Naive B cell (primary cell): ENCODE measurements around the gene KIF3B. TPM values are rescaled to one million over a fixed set of nuclear protein-coding genes. Genes with fewer than 3 reads are reported as not detected.
"Not testable (repeated sequence)": the region's sequence is repeated elsewhere in the genome, so short reads cannot be mapped to it uniquely, and the experiment has no call there.

Source experiments
- ATAC-seq, 2 donors: fragments of 150-1000 bp; cut with Tn5 transposase; 2 replicates each; pipeline ENCODE4 v1.10.0; 2021; ENCODE audit warnings: low read depth in 2 of 2, mild to moderate bottlenecking in 2 of 2, moderate library complexity in 2 of 2
- DNase-seq: peaks from one replicate; pipeline ENCODE4 v3.0.0; 2022
- H3K27ac Mint-ChIP-seq, 6 donors: one replicate each; pipeline ENCODE4 v1.8.0; 2020 to 2022; ENCODE audit warnings: mild to moderate bottlenecking in 6 of 6, mixed read lengths in 6 of 6, moderate library complexity in 5 of 6, inconsistent platforms in 2 of 6
- H3K27me3 Mint-ChIP-seq, 3 donors: one replicate each; pipeline ENCODE4 v1.8.0; 2021 to 2022; ENCODE audit warnings: mixed read lengths in 3 of 3, mild to moderate bottlenecking in 1 of 3
- H3K36me3 Mint-ChIP-seq, 2 donors: one replicate each; pipeline ENCODE4 v1.8.0; 2020 to 2022; ENCODE audit warnings: mixed read lengths in 2 of 2, inconsistent platforms in 1 of 2, mild to moderate bottlenecking in 1 of 2
- H3K4me1 Mint-ChIP-seq, 3 donors: one replicate each; pipeline ENCODE4 v1.8.0; 2020 to 2022; ENCODE audit warnings: mixed read lengths in 3 of 3, inconsistent platforms in 1 of 3, mild to moderate bottlenecking in 1 of 3, moderate library complexity in 1 of 3
- H3K4me3 Mint-ChIP-seq, 8 donors: one replicate each; pipeline ENCODE4 v1.8.0; 2020 to 2022; ENCODE audit warnings: mild to moderate bottlenecking in 8 of 8, mixed read lengths in 8 of 8, moderate library complexity in 8 of 8, inconsistent platforms in 2 of 8
- H3K9me3 Mint-ChIP-seq, 7 donors: one replicate each; pipeline ENCODE4 v1.8.0; 2020 to 2022; ENCODE audit warnings: mixed read lengths in 7 of 7, mild to moderate bottlenecking in 5 of 7, inconsistent platforms in 2 of 7, moderate library complexity in 1 of 7
- polyA plus RNA-seq, 6 donors: library from polyadenylated mRNA; unstranded; fragments of 300-500 nt; fragmentation: Illumina TruSeq; gene quantifications; one replicate each; pipeline ENCODE4 v1.2.3, GENCODE V29; 2021; ENCODE audit warnings: low read depth in 6 of 6

KIF3B gene
- polyA plus RNA-seq, 6 donors from 2014 or later: 1.0 to 9.7 (median 6.5) TPM

DNA sequence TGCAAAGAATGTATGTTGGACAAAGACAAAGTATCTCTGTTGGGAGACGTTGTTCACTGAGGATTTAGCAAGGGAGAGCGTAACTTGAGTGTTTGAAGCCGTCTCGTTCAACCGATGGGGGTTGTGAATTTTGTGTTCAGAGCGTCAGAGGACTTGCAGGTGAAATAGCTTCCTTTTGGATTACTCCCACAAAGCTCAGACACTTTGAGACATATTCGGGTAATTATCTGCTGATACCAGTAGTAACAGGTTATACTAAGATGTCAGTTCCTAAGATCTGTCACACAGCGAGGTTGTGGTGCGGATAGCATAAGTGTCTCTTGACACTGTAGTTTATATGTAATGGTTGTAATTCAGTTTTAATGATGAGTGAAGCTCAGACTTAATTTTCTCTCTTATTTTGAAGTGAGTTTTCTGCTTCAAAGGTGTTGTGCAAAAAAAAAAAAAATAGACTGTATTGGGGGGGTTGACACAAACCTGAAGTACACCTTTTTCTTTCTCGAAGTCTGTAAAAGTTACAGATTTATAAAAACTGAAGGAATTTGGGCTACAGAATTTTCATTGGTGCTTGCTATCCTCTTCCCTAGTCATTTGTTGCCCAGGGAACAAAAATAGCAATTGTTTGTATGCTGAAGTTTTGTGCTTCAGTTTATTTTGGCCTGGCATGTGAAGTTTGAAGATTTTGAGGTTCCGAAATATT is 82.3 kb downstream of the KIF3B start:
- no peaks in the 10 kb centered on the region for H3K27me3 Mint-ChIP-seq

GRCh38 chr20:32360333-32360634 is 82.8 kb downstream of the KIF3B start:
- no peaks in the 10 kb centered on the region for H3K9me3 Mint-ChIP-seq
- H3K4me1 Mint-ChIP-seq: peaks cover 47 to 71% (median 61%) of the 10 kb centered on the region in 3 donors
- H3K27ac Mint-ChIP-seq: peak overlapping the region; percentile 36 to 97 (median 82)
- no peak for DNase-seq
- H3K4me3 Mint-ChIP-seq: peak overlapping the region; percentile 81 to 93 (median 84)
- no peaks in the 10 kb centered on the region for H3K36me3 Mint-ChIP-seq
- H3K27me3 Mint-ChIP-seq: no peaks in the 10 kb centered on the region
- no peak for ATAC-seq

More for the DNA sequence above, 82.3 kb downstream of the KIF3B start:
- Mint-ChIP-seq H3K9me3 (no peaks in the 10 kb centered on the region), H3K4me3 (peak overlapping the region; percentile 81 to 93 (median 88)), H3K4me1 (peaks cover 44 to 68% (median 56%) of the 10 kb centered on the region in 3 donors), H3K27ac (peak overlapping the region; percentile 75 to 97 (median 88)), H3K36me3 (no peaks in the 10 kb centered on the region)
- no peak for ATAC-seq
- no peak for DNase-seq

- ATAC-seq: no peak
- peaks cover 55 to 88% (median 79%) of the 10 kb centered on the region in 3 donors for H3K4me1 Mint-ChIP-seq
- H3K4me3 Mint-ChIP-seq: peak overlapping the region in 4 of 8 donors; percentile 3 to 81 (median 35)
- no peaks in the 10 kb centered on the region for H3K36me3 Mint-ChIP-seq
- H3K27me3 Mint-ChIP-seq: no peaks in the 10 kb centered on the region
- peak overlapping the region in 3 of 6 donors; percentile 0 to 97 (median 15) for H3K27ac Mint-ChIP-seq
- H3K9me3 Mint-ChIP-seq: no peaks in the 10 kb centered on the region
- no peak for DNase-seq
These were observed 85.5 kb downstream of the KIF3B start for GRCh38 chr20:32362901-32363364.

- Mint-ChIP-seq H3K27ac (peak overlapping the region in 5 of 6 donors; percentile 0 to 97 (median 36)), H3K4me1 (peaks cover 60 to 93% (median 85%) of the 10 kb centered on the region in 3 donors)
- ATAC-seq: no peak
These were observed 86.0 kb downstream of the KIF3B start for GRCh38 chr20:32363492-32363891.

GRCh38 chr20:32364554-32365208 is 87.2 kb downstream of the KIF3B start:
- H3K27ac Mint-ChIP-seq: peak overlapping the region in 3 of 6 donors; percentile 0 to 51 (median 29)
- peaks cover 62 to 95% (median 86%) of the 10 kb centered on the region in 3 donors for H3K4me1 Mint-ChIP-seq
- ATAC-seq: no peak
- peak overlapping the region in 1 of 8 donors; percentile 0 for H3K4me3 Mint-ChIP-seq
- no peaks in the 10 kb centered on the region for H3K9me3 Mint-ChIP-seq
- no peak for DNase-seq
- H3K36me3 Mint-ChIP-seq: no peaks in the 10 kb centered on the region
- no peaks in the 10 kb centered on the region for H3K27me3 Mint-ChIP-seq

More at GRCh38 chr20:32363492-32363891, 86.0 kb downstream of the KIF3B start:
- no peak for DNase-seq
- Mint-ChIP-seq H3K9me3 (no peaks in the 10 kb centered on the region), H3K36me3 (no peaks in the 10 kb centered on the region), H3K27me3 (no peaks in the 10 kb centered on the region), H3K4me3 (peak overlapping the region in 2 of 8 donors; percentile 3 to 5)

DNA sequence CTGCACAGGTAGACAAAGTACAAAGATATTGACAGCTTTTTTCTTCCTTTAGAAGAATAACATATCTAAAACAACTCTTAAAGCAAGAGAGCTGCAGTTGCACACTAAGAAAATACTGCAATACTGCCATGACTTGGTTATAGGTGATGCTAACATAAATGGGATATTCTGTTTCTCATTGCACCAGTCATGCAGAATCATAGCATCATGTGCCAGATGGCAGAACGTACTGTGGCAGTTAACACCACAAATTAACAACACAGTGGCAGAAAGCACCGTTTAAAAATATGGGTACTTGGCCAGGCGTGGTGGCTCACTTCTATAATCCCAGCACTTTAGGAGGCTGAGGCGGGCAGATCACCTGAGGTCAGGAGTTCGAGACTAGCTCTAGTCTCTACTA is 88.1 kb downstream of the KIF3B start:
- H3K9me3 Mint-ChIP-seq: no peaks in the 10 kb centered on the region
- no peaks in the 10 kb centered on the region for H3K36me3 Mint-ChIP-seq
- H3K4me3 Mint-ChIP-seq: no peak overlapping the region
- ATAC-seq (peak in 1 of 2 donors; percentile 15), DNase-seq (no peak)
- no peaks in the 10 kb centered on the region for H3K27me3 Mint-ChIP-seq
- H3K4me1 Mint-ChIP-seq: peaks cover 53 to 86% (median 77%) of the 10 kb centered on the region in 3 donors
- H3K27ac Mint-ChIP-seq: peak overlapping the region in 1 of 6 donors; percentile 26

GRCh38 chr20:32366380-32366779 is 88.9 kb downstream of the KIF3B start:
- H3K27me3 Mint-ChIP-seq: no peaks in the 10 kb centered on the region
- H3K9me3 Mint-ChIP-seq: no peaks in the 10 kb centered on the region

DNA sequence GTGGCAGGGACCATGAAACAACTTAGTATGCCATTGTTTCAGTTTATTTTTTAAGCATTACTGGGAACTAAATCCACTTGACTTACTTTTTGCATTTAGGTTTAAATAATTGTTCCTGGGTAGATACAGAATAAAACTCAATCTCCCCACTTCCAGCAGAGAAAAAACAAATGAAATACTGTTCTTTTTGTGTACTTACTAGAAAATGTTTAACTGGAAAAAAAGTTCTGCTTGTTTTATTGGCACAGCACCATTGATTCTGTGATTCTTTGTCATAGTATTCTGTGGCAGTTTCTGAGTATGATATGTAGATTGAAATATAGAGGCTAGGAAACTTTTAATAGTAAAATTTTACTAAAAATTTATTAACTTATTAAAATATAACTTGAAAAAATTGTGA is 90.9 kb downstream of the KIF3B start:
- H3K36me3 Mint-ChIP-seq: no peaks in the 10 kb centered on the region
- H3K27me3 Mint-ChIP-seq: no peaks in the 10 kb centered on the region
- no peak overlapping the region for H3K4me3 Mint-ChIP-seq
- H3K4me1 Mint-ChIP-seq: peaks cover 40 to 59% (median 53%) of the 10 kb centered on the region in 3 donors
- H3K27ac Mint-ChIP-seq: peak overlapping the region in 2 of 6 donors; percentile 15 to 16
- DNase-seq (no peak), ATAC-seq (no peak)
- H3K9me3 Mint-ChIP-seq: no peaks in the 10 kb centered on the region

More at GRCh38 chr20:32366380-32366779, 88.9 kb downstream of the KIF3B start:
- H3K36me3 Mint-ChIP-seq: no peaks in the 10 kb centered on the region
- peak overlapping the region in 2 of 6 donors; percentile 12 to 58 for H3K27ac Mint-ChIP-seq
- peaks cover 53 to 79% (median 72%) of the 10 kb centered on the region in 3 donors for H3K4me1 Mint-ChIP-seq
- DNase-seq (no peak), ATAC-seq (no peak)
- H3K4me3 Mint-ChIP-seq: peak overlapping the region in 1 of 8 donors; percentile 13

DNA sequence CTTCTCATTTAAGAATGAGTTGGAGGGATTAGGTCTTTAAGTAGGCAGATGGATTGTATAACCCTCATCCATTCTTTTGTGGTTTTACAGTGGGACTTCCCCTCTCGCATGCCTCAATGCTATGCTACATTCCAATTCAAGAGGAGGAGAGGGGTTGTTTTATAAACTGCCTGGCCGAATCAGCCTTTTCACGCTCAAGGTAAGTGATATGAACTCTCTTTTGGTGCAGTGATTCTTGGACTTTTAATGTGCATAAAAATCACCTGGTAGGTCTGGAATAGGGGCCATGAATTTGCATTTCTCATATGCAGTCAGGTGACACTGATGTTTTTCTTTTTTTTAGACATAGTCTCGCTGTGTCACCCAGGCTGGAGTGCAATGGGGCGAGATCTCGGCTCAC is 91.5 kb downstream of the KIF3B start:
- Mint-ChIP-seq H3K27ac (peak overlapping the region in 2 of 6 donors; percentile 26 to 27), H3K4me3 (peak overlapping the region in 5 of 8 donors; percentile 10 to 76 (median 22)), H3K27me3 (no peaks in the 10 kb centered on the region), H3K36me3 (no peaks in the 10 kb centered on the region), H3K4me1 (peaks cover 35 to 53% (median 48%) of the 10 kb centered on the region in 3 donors), H3K9me3 (no peaks in the 10 kb centered on the region)
- peak; percentile 23 for DNase-seq
- peak; percentile 72 to 82 for ATAC-seq

DNA sequence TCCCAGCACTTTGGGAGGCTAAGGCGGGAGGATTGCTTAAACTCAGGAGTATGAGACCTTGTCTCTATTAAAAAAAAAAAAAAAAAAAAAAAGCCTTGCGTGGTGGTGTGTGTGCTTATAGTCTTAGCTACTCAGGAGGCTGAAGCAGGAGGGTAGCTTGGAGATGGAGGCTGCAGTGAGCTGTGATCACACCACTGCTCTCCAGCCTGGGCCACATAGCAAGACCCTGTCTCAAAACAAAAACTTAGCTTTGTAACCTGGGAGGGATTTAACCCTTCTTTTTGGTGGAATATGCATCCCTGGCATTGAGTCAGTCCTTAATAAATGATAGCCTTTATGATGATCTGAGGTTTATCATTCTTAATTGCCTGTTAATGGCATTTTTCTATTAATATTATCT is 93.4 kb downstream of the KIF3B start:
- no peak overlapping the region for H3K4me3 Mint-ChIP-seq
- DNase-seq: no peak
- H3K27me3 Mint-ChIP-seq: no peaks in the 10 kb centered on the region
- H3K4me1 Mint-ChIP-seq: peaks cover 28 to 34% (median 33%) of the 10 kb centered on the region in 3 donors
- no peaks in the 10 kb centered on the region for H3K9me3 Mint-ChIP-seq
- ATAC-seq: no peak
- H3K36me3 Mint-ChIP-seq: peaks cover 0 to 3% of the 10 kb centered on the region in 2 donors
- H3K27ac Mint-ChIP-seq: peak overlapping the region in 1 of 6 donors; percentile 49

GRCh38 chr20:32378461-32378860 is 101.0 kb downstream of the KIF3B start:
- peaks cover 0 to 7% of the 10 kb centered on the region in 2 donors for H3K36me3 Mint-ChIP-seq

DNA sequence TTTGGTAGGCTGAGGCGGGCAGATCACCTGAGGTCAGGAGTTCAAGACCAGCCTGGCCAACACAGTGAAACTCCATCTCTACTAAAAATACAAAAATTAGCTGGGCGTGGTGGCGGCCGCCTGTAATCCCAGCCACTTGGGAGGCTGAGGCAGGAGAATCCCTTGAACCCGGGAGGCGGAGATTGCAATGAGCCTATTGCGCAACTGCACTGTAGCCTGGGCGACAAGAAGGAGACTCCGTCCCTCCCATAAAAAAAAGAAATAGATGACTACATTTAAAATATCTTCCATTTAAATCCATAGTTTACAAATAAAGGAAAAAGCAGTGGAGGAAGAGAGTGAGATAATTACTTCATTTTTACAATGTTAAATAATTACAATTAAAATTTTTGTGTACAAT is 102.6 kb downstream of the KIF3B start:
- not testable (repeated sequence) for H3K4me3 Mint-ChIP-seq, H3K27me3 Mint-ChIP-seq, H3K36me3 Mint-ChIP-seq, H3K27ac Mint-ChIP-seq, ATAC-seq, DNase-seq, H3K9me3 Mint-ChIP-seq
- H3K4me1 Mint-ChIP-seq: peaks cover 8 to 12% (median 10%) of the 10 kb centered on the region in 3 donors

More at GRCh38 chr20:32378461-32378860, 101.0 kb downstream of the KIF3B start:
- no peak for DNase-seq
- no peaks in the 10 kb centered on the region for H3K9me3 Mint-ChIP-seq
- peaks cover 0 to 2% (median 0%) of the 10 kb centered on the region in 3 donors for H3K4me1 Mint-ChIP-seq
- H3K27me3 Mint-ChIP-seq: no peaks in the 10 kb centered on the region
- no peak overlapping the region for H3K27ac Mint-ChIP-seq
- no peak overlapping the region for H3K4me3 Mint-ChIP-seq
- no peak for ATAC-seq

GRCh38 chr20:32380745-32381144 is 103.3 kb downstream of the KIF3B start:
- H3K27ac Mint-ChIP-seq: peak overlapping the region in 1 of 6 donors; percentile 58
- H3K4me1 Mint-ChIP-seq: peaks cover 13 to 17% (median 15%) of the 10 kb centered on the region in 3 donors
- no peaks in the 10 kb centered on the region for H3K9me3 Mint-ChIP-seq
- H3K36me3 Mint-ChIP-seq: peaks cover 0 to 6% of the 10 kb centered on the region in 2 donors
- DNase-seq: no peak
- H3K27me3 Mint-ChIP-seq: no peaks in the 10 kb centered on the region
- no peak overlapping the region for H3K4me3 Mint-ChIP-seq
- ATAC-seq: no peak
